ENCODE measurements around the gene SPAG16.
"Not testable (repeated sequence)": the region's sequence is repeated elsewhere in the genome, so short reads cannot be mapped to it uniquely, and the experiment has no call there.

Gene SPAG16

DNA sequence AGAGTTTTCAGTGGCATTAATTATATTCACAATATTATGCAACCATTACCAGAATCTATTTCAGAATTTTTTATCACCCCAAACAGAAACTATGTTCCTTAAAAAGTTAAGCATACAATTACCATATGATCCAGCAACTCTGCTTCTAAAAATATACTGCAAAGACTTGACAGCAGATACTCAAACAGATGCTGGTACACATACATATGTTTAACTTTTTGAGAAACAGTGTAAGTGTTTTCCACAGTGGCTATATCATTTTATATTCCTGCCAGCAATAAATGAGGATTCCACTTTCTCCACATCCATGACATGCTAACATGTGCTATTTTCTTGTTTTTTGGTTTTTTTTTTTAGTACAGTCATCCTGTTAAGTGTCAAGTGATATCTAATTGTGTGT lies 687.3 kb downstream of the SPAG16 start:
- H3K27ac ChIP-seq: no peak overlapping the region
- no peak for TF ChIP-seq CTCF (conservative IDR thresholded peaks at IDR 0.05)

DNA sequence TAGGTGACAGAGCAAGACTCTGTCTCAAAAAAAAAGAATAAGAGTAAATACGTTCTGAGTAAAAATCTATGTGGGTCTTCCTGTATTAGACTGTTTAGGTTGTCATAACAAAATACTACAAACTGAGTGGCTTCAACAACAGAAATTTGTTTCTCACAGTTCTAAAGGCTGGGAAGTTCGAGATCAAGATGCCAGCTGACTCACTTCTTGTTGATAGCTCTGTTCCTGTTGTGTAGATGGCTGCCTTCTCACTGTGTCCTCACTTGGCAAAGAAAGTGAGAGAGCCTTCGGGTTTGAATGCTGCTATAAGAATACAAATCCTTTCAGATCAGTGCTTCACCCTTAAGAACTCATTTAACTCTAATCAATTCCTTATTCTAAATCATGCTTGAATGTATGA lies 696.6 kb downstream of the SPAG16 start:
- no peak for TF ChIP-seq CTCF (conservative IDR thresholded peaks at IDR 0.05)
- no peak overlapping the region for H3K27ac ChIP-seq

GRCh38 chr2:213989207-213989606 lies 704.9 kb downstream of the SPAG16 start:
- no peak overlapping the region for H3K27ac ChIP-seq
- no peak for TF ChIP-seq CTCF (conservative IDR thresholded peaks at IDR 0.05)

- TF ChIP-seq CTCF (conservative IDR thresholded peaks at IDR 0.05): no peak
- no peak overlapping the region for H3K27ac ChIP-seq
Measured at GRCh38 chr2:213991453-213992108, 707.3 kb downstream of the SPAG16 start.

DNA sequence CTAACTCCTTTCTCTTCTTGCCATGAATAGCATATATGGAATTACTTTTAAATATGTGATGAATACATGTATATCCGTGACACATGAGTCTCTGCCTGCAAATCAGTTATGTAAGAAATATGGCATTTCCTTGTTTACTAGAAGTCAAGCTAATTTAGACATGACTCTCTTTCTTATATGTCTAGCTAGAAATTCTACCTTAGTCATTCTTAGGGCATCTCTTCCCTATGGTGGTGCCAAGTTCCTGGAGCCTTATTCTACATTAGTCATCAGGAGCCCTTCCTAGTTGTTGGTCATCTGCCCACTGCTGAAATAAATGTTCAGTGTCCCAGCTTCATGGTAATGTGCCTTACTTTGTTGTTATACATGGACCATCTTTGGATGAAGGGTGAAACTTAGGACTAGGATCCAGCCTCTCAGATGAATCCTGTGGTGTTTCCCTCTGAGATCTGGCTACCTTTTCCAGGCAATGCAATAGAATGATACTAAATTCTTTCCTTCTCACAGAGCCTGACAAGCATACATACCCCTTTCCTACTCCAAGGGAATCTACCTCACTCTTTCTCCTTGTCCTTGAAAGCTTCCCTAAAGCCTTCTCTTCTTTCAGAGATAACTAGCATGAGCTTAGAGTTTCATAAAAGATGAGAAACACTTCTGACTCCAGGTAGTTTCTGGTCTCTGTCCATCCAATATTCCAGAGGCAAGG lies 711.3 kb downstream of the SPAG16 start:
- H3K27ac ChIP-seq: no peak overlapping the region
- no peak for TF ChIP-seq CTCF (conservative IDR thresholded peaks at IDR 0.05)

DNA sequence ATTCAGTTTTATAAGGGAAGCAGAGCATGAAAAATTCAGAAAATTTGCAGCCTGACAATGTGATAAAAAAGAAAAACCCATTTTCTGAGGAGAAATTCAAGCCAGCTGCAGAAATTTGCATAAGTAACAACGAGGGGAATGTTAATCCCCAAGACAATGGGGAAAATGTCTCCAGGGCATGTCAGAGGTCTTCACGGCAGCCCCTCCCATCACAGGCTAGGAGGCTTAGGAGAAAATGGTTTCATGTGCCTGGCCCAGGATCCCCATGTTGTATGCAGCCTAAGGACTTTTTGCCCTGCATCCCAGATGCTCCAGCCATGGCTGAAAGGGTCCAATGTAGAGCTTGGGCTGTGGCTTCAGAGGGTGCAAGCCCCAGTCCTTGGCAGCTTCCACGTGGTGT lies 714.7 kb downstream of the SPAG16 start:
- not testable (repeated sequence) for H3K27ac ChIP-seq

DNA sequence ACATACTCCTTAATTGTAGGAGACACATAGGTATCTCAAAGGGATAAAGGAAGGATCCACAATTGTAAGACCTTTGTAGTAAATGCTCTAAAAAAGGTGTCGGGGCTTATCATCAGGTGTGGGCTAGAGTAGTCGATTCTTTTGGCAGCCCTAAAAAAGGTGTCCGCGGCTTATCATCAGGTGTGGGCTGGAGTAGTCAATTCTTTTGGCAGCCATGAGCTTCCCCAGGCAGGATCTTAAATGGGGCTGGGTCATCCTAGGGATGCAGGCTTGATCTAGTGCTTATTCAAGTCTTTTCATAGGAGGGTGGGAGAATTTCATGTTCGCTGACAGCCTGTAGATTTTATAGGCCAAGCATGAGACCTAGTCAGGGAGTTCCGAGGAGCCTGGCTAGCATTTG lies 720.2 kb downstream of the SPAG16 start:
- TF ChIP-seq CTCF (conservative IDR thresholded peaks at IDR 0.05): no peak
- H3K27ac ChIP-seq: no peak overlapping the region

DNA sequence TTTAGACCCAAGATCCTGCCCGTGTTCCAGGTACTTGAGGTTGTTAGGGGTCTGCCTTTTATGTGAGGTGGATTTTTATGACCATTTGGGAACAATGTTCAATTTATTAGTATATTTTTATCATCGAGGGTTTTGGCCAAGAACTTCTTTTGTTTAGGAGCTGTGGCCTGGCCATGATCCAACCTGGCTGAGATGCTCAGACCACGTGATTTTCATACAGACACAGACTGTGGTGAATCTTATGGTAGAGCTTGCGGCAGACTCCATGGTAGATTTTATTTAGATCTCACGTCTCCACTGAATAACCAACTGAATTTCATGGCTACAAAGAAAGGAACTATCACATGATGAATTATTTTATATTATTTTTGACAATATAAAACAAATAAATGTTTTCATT lies 721.1 kb downstream of the SPAG16 start:
- no peak overlapping the region for H3K27ac ChIP-seq
- no peak for TF ChIP-seq CTCF (conservative IDR thresholded peaks at IDR 0.05)
